A673 (cell line): ENCODE results near the gene HMGXB4. TPM values are rescaled to one million over a fixed set of nuclear protein-coding genes. Genes with fewer than 3 reads are reported as not detected.

Experiments used
- BruUV-seq: library from RNA; stranded (reverse); fragments of 400-500 nt; replicated peaks from 2 replicates; lab custom pipeline; 2021; lab: Mats Ljungman, UMichigan
- CTCF ChIA-PET: fragments of 300-600 bp; sonication (Branson Sonifier 250); formaldehyde crosslinking; loops from one replicate; lab custom pipeline; 2022; ENCODE audit warnings: antibody characterized with exemption; lab: Charles Lee
- POLR2A ChIA-PET: fragments of 300-600 bp; sonication (Branson Sonifier 250); formaldehyde crosslinking; loops from one replicate; lab custom pipeline; 2022; ENCODE audit warnings: antibody characterized with exemption; ENCODE audit not compliant: low non-redundant PET; lab: Charles Lee
- DNase-seq: peaks from one replicate; pipeline ENCODE4 v3.0.0-alpha.2; 2015; ENCODE audit warnings: low spot score
- H3K27ac ChIP-seq: fragments of 200-600 bp; sonication (generic); 2 replicates; pipeline ENCODE4 v1.5.1; 2016; ENCODE audit warnings: mixed run types, low read depth, mild to moderate bottlenecking, mixed read lengths, antibody characterized with exemption, low read length; ENCODE audit not compliant: poor library complexity, severe bottlenecking
- H3K27me3 ChIP-seq: fragments of 200-600 bp; sonication (generic); replicated peaks from 2 replicates; pipeline ENCODE4 v1.6.1; 2017; ENCODE audit warnings: mixed run types, low read depth, mild to moderate bottlenecking, mixed read lengths, antibody characterized with exemption, low read length; ENCODE audit not compliant: insufficient read depth, poor library complexity
- H3K36me3 ChIP-seq: fragments of 200-600 bp; sonication (generic); 2 replicates; pipeline ENCODE4 v1.6.1; 2016; ENCODE audit warnings: mixed run types, mild to moderate bottlenecking, mixed read lengths, antibody characterized with exemption, low read length; ENCODE audit not compliant: insufficient read depth, poor library complexity, severe bottlenecking
- H3K4me1 ChIP-seq: fragments of 200-600 bp; sonication (generic); 2 replicates; pipeline ENCODE4 v1.6.1; 2017; ENCODE audit warnings: mixed run types, mild to moderate bottlenecking, mixed read lengths, antibody characterized with exemption, low read length; ENCODE audit not compliant: insufficient read depth, poor library complexity, severe bottlenecking
- H3K4me3 ChIP-seq: fragments of 200-600 bp; sonication (generic); 2 replicates; pipeline ENCODE4 v1.5.1; 2016; ENCODE audit warnings: low read depth, mixed run types, mild to moderate bottlenecking, mixed read lengths, low read length; ENCODE audit not compliant: poor library complexity, severe bottlenecking
- H3K9me3 ChIP-seq: fragments of 200-600 bp; sonication (generic); 2 replicates; pipeline ENCODE4 v1.6.1; 2016; ENCODE audit warnings: mixed run types, low read depth, mild to moderate bottlenecking, mixed read lengths, antibody characterized with exemption, low read length; ENCODE audit not compliant: poor library complexity, severe bottlenecking
- CTCF ChIP-seq: fragments of 300-800, 200-600 bp; sonication (generic); conservative IDR thresholded peaks from 2 replicates; pipeline ENCODE4 v1.5.1; 2017; ENCODE audit warnings: low read depth, mild to moderate bottlenecking, antibody characterized with exemption, low read length, moderate library complexity, mixed read lengths
- EZH2 ChIP-seq: fragments of 200-600 bp; sonication (generic); IDR thresholded peaks from 2 replicates; pipeline ENCODE4 v1.6.1; 2017; ENCODE audit warnings: borderline replicate concordance, low read depth, mild to moderate bottlenecking, mixed read lengths, antibody characterized with exemption, low read length; ENCODE audit not compliant: poor library complexity, severe bottlenecking
- intact Hi-C: fragments of 100-400 bp; cut with micrococcal nuclease; formaldehyde crosslinking; loops from one replicate; pipeline ENCODE4 v1.10.0; 2022; ENCODE audit not compliant: unreplicated experiment
- total RNA-seq: library from RNA; stranded (reverse); gene quantifications from 2 replicates; pipeline ENCODE4 v1.2.3, GENCODE V29; 2021

The HMGXB4 gene
- total RNA-seq, 1 experiment from 2014 or later: 52.7 TPM

GRCh38 chr22:35303029-35303624 lies 45.8 kb downstream of the HMGXB4 start:
- Histone ChIP-seq H3K27me3 (no peaks in the 10 kb centered on the region), H3K27ac (no peak overlapping the region), H3K9me3 (no peaks in the 10 kb centered on the region), H3K4me3 (no peak overlapping the region), H3K36me3 (no peaks in the 10 kb centered on the region), H3K4me1 (peaks cover 15% of the 10 kb centered on the region)
- no TSS peak for BruUV-seq
- DNase-seq: no peak
- intact Hi-C loops: no loop called here
- TF ChIP-seq EZH2: no peak
- no peak for TF ChIP-seq CTCF
- POLR2A ChIA-PET: no interaction called here
- CTCF ChIA-PET: no interaction called here

- H3K27me3 ChIP-seq: no peaks in the 10 kb centered on the region
- no peaks in the 10 kb centered on the region for H3K9me3 ChIP-seq
- H3K4me3 ChIP-seq: no peak overlapping the region
- H3K36me3 ChIP-seq: no peaks in the 10 kb centered on the region
- no TSS peak for BruUV-seq
- ChIA-PET CTCF (no interaction called here), POLR2A (no interaction called here)
- TF ChIP-seq EZH2 (no peak), CTCF (no peak)
- intact Hi-C loops: no loop called here
- H3K27ac ChIP-seq: no peak overlapping the region
- no peak for DNase-seq
- peaks cover 15% of the 10 kb centered on the region for H3K4me1 ChIP-seq
Measured at GRCh38 chr22:35305525-35306070, 48.3 kb downstream of the HMGXB4 start.

GRCh38 chr22:35306350-35306967 lies 49.2 kb downstream of the HMGXB4 start:
- Histone ChIP-seq H3K36me3 (no peaks in the 10 kb centered on the region), H3K27ac (no peak overlapping the region), H3K4me3 (no peak overlapping the region), H3K4me1 (peaks cover 11% of the 10 kb centered on the region), H3K9me3 (no peaks in the 10 kb centered on the region), H3K27me3 (no peaks in the 10 kb centered on the region)
- BruUV-seq: no TSS peak
- ChIA-PET POLR2A (no interaction called here), CTCF (interaction anchor here (0.7 kb wide), 1 partner anchor 12 kb away, joined by 3 read pairs; no protein-coding TSS in a partner anchor)
- no peak for TF ChIP-seq EZH2
- TF ChIP-seq CTCF: no peak
- intact Hi-C loops: no loop called here
- DNase-seq: peak; percentile 63
